AG04449 (cell line): Measurements from ENCODE around the gene UPP1.
A peak's percentile ranks its signal among the peaks of the same experiment; 100 is the strongest.

Source experiments
- CTCF ChIA-PET: fragments of 350-600 bp; formaldehyde crosslinking; extraction: SDS; loops from one replicate; lab custom pipeline; 2021; ENCODE audit warnings: antibody characterized with exemption; lab: Yijun Ruan, JAX
- POLR2A ChIA-PET: fragments of 400-600, 350-600 bp; formaldehyde crosslinking; extraction: SDS; loops from one replicate; lab custom pipeline; 2020; ENCODE audit warnings: antibody characterized with exemption, inconsistent platforms; lab: Yijun Ruan, JAX
- DNase-seq: peaks from one replicate; pipeline ENCODE4 v3.0.0-alpha.2; 2010; ENCODE audit warnings: low read depth, low spot score
- H3K4me3 ChIP-seq: 2 replicates; pipeline ENCODE4 v1.5.1; 2011; ENCODE audit warnings: low read depth, mild to moderate bottlenecking, control low read depth, low read length
- TF ChIP-seq, protein P1 (sequence below): IDR thresholded peaks from one replicate; pipeline ENCODE4 v1.5.1; 2011; ENCODE audit warnings: mild to moderate bottlenecking, moderate library complexity, low read length, control low read depth, inconsistent platforms; ENCODE audit not compliant: insufficient read depth; ENCODE audit errors: missing control alignments

UPP1 gene

DNA sequence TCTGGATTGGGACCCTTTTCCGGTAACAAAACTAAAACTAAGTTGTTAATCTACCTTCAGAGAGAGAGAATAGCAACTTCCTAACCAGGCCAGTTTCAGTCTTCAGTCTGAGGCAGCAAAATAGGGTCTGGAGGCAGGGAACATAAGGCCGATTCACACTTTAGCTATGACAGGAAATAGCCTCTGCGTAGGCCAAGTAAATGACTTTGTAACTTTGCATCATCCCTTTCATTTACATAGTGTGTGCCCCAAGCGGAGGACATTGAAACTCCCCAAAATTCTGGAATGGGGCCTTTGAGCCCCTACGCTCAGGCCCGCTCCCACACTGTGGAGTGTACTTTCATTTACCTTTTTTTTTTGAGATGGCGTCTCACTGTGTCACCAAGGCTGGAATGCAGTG lies 1.7 kb upstream of the UPP1 start:
- peak; percentile 70 for DNase-seq
- TF ChIP-seq, protein P1, sequence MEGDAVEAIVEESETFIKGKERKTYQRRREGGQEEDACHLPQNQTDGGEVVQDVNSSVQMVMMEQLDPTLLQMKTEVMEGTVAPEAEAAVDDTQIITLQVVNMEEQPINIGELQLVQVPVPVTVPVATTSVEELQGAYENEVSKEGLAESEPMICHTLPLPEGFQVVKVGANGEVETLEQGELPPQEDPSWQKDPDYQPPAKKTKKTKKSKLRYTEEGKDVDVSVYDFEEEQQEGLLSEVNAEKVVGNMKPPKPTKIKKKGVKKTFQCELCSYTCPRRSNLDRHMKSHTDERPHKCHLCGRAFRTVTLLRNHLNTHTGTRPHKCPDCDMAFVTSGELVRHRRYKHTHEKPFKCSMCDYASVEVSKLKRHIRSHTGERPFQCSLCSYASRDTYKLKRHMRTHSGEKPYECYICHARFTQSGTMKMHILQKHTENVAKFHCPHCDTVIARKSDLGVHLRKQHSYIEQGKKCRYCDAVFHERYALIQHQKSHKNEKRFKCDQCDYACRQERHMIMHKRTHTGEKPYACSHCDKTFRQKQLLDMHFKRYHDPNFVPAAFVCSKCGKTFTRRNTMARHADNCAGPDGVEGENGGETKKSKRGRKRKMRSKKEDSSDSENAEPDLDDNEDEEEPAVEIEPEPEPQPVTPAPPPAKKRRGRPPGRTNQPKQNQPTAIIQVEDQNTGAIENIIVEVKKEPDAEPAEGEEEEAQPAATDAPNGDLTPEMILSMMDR: no peak
- ChIA-PET POLR2A (no interaction called here), CTCF (interaction anchor here (1.2 kb wide), 2 partner anchors 21 to 97 kb away, joined by 3 read pairs; no protein-coding TSS in a partner anchor)
- H3K4me3 ChIP-seq: no peak overlapping the region

DNA sequence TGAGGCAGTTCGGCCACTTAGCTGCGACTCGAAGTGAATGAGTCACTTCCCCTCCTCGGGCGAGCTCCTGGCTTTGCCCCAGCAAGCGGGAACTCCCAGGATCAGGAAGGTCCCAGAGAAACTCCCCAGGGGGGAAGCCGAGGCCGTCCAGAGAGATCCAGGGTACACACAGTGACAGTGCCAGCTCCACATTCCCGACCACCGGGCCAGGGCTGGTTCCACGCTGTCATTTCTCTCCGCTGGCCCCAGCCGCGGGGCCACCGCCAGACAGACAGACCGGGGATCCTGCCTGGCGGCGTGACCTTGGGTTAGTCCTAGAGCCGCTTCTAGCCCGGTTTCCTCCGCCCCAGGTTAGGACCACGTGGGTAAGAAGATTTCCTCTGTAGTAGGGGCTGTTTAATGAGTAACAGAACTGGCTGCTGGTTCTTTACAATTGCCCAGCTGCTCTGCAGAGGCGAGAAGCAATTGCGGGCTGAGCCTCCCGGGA lies 463 bp upstream of the UPP1 start:
- peak overlapping the region; percentile 78 for H3K4me3 ChIP-seq
- CTCF ChIA-PET: interaction anchor here (1.2 kb wide), 1 partner anchor 22 kb away, joined by 11 read pairs; no protein-coding TSS in a partner anchor
- POLR2A ChIA-PET: interaction anchor here (0.5 to 1.1 kb wide), 4 partner anchors 24 to 282 kb away, joined by 3 to 5 read pairs (median 3); no protein-coding TSS in a partner anchor
- TF ChIP-seq, protein P1: no peak
- peak; percentile 72 for DNase-seq

DNA sequence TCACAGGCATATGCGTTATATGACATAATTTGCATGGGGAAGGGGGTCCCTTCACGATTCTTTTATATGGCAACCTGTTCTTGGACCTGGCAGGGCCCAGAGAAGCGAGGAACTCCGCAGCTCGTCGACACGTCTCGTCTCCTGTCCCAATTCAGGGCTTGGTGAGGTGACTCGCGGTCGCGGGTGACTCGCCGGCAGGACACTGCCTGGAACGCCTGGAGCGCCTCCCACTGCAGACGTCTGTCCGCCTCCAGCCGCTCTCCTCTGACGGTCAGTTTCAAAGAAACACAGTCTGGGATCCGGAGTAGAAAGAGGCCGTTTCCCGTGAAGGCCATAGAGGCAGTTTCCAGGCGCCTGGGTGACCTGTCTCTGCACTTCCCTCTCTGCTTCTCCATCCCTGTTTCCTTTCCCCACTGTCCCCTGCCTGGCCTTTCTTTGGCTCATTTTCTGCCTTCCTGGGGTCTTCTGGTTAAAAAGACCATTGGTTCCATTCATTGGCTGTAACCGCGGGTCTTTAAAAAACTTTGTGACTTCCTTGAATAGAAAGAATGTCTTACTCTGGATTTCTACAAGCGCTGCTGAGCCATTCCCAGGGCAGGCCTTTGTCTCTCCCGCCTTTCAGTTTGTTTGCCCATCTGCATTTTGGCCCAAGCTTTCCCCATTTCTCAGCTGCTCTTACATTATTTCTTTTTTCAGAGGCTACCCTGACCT lies 1.2 kb downstream of the UPP1 start:
- ChIA-PET CTCF (interaction anchor here (1.1 to 1.8 kb wide), 3 partner anchors 19 to 99 kb away, joined by 4 to 5 read pairs (median 5); no protein-coding TSS in a partner anchor), POLR2A (no interaction called here)
- DNase-seq: no peak
- TF ChIP-seq, protein P1: no peak
- H3K4me3 ChIP-seq: peak overlapping the region; percentile 78

DNA sequence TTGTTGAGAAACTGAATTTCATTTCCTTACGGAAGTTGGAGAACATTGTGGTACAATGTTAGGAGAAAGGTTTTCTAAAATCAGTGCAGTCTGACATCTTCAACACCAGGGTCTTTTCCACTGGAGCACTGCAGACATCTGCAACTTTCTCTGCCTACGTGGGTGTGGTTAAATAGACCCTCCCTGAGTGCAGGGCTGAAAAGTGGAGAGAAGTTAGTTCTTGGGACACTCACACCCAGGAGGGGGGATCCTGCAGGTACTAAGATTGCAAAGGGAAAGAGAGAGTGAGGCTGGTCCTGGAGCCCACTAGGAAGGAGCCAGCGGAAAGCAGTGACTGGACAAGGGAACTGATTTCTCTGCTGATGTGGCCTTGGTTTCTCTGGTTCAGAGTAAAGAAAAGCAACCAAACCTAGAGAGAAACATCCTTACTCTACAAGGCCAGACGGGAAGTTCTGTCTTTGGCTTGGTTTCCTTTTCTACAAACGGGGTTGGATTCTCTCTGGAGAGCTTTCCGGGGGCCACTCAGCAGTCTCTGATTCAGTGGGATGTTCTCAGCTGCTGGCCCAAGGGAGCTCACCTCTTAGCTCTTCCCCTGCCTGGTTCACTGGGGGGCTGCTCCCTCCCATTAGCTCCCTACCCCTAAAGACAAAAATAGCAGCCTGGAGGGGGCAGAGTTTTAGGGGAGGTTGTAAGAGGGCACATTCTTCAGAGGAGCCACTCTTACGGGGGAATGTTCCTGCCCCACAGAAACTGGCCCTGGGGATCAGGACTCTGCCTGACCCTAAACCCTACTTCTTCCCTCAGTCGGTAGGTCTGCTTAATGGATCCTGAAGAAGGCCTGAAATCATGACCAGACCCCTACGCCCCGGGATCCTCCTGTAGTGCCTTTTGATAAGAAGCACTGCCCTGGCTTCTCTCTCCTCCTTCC lies 2.7 kb downstream of the UPP1 start:
- TF ChIP-seq, protein P1: no peak
- H3K4me3 ChIP-seq: no peak overlapping the region
- ChIA-PET CTCF (interaction anchor here (0.8 to 5.7 kb wide), 4 partner anchors 11 to 147 kb away, joined by 3 to 81 read pairs (median 6); no protein-coding TSS in a partner anchor), POLR2A (no interaction called here)
- DNase-seq: no peak

DNA sequence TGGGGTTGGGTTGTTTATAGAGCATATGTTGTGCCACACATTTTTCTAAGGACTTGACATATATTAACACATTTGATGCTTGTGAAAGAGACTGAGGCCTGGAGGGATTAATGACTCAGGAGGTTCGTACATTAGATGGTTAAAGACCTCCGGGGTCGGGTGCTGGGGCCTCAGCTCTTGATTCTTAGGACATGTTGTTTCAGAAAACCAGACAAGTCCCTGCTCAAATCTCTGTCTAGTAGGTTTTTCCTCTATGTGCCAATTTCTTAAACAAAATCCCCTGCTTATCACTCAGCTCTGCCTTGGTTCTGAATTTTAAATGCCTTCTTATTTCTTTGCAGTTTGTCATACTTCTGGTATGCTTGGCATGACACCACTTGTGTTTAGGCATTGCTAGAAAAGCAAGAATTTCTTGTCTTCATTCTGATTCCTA lies 5.8 kb downstream of the UPP1 start:
- ChIA-PET CTCF (interaction anchor here (1.0 to 5.7 kb wide), 5 partner anchors 9 to 103 kb away, joined by 3 to 81 read pairs (median 4); no protein-coding TSS in a partner anchor), POLR2A (no interaction called here)
- peak; percentile 53 for DNase-seq
- no peak overlapping the region for H3K4me3 ChIP-seq
- TF ChIP-seq, protein P1: no peak

DNA sequence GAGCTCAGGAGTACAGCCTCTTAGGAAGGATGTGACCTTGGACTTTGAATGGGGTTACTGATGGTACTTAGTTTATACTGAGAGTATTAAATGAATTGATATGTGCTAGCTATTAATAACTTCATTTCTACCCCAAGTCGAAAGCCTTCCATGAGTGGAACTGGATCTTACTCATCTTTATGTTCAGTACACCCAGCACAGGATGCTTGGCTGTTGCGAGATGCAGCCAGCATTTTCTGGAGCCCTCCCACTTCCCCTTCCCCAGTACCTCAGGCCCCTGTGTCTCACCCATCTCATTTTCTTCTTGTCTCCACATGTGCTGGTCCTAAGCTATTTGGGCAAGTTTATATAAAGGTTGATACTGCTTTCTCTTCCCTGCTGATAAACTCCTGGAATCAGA lies 7.2 kb downstream of the UPP1 start:
- H3K4me3 ChIP-seq: no peak overlapping the region
- DNase-seq: no peak
- POLR2A ChIA-PET: no interaction called here
- TF ChIP-seq, protein P1: no peak
- CTCF ChIA-PET: interaction anchor here (0.8 to 5.7 kb wide), 7 partner anchors 12 to 151 kb away, joined by 3 to 81 read pairs (median 3); no protein-coding TSS in a partner anchor
